Endothelial cell of umbilical vein (primary cell): ENCODE data around the gene CDC34. TPM values are rescaled to one million over a fixed set of nuclear protein-coding genes. Genes with fewer than 3 reads are reported as not detected.

ENCODE experiments used
- BruUV-seq: library from RNA; stranded (reverse); fragments of 400-500 nt; replicated peaks from 2 replicates; lab custom pipeline; 2021; lab: Mats Ljungman, UMichigan
- CTCF ChIA-PET: fragments of 300-600, 350-600 bp; sonication (Branson Sonifier 250); formaldehyde crosslinking; loops from one replicate; lab custom pipeline; 2021; ENCODE audit warnings: antibody characterized with exemption, inconsistent platforms; lab: Charles Lee
- POLR2A ChIA-PET: fragments of 300-600, 350-600 bp; sonication (Branson Sonifier 250); formaldehyde crosslinking; loops from one replicate; lab custom pipeline; 2021; ENCODE audit warnings: antibody characterized with exemption, inconsistent platforms; lab: Charles Lee
- DNase-seq: peaks from one replicate; pipeline ENCODE4 v3.0.0-alpha.2; 2011; ENCODE audit warnings: low read depth, low spot score
- FAIRE-seq: peaks from 2 replicates; lab custom pipeline; 2011; peaks lifted over from hg19 to GRCh38; lab: Jason Lieb, UNC
- H2AFZ ChIP-seq: 2 replicates; pipeline ENCODE4 v1.6.0; 2012; ENCODE audit warnings: low read depth, low read length, control low read depth, inconsistent platforms
- H3K27ac ChIP-seq: 2 replicates; pipeline ENCODE4 v1.5.1; 2011; ENCODE audit warnings: low read depth, mild to moderate bottlenecking, control low read depth, low read length, moderate library complexity; ENCODE audit not compliant: insufficient read depth
- H3K27me3 ChIP-seq, 2 experiments: 2 replicates each; pipeline versions ENCODE4 v1.6.0 to v1.6.1; 2011; ENCODE audit warnings: low read length in 2 of 2, mixed read lengths in 1 of 2; ENCODE audit not compliant: control insufficient read depth in 2 of 2, insufficient read depth in 2 of 2
- H3K36me3 ChIP-seq, 2 experiments: 2 replicates in 1 of 2; 3 replicates in 1 of 2; pipeline ENCODE4 v1.5.1; 2011; ENCODE audit warnings: low read length in 2 of 2, mild to moderate bottlenecking in 1 of 2, moderate library complexity in 1 of 2; ENCODE audit not compliant: control insufficient read depth in 2 of 2, insufficient read depth in 2 of 2; ENCODE audit errors: extremely low read depth in 1 of 2
- H3K4me1 ChIP-seq: 3 replicates; pipeline ENCODE4 v1.5.1; 2011; ENCODE audit warnings: mild to moderate bottlenecking, low read length; ENCODE audit not compliant: control insufficient read depth, insufficient read depth; ENCODE audit errors: extremely low read depth
- H3K4me2 ChIP-seq: 2 replicates; pipeline ENCODE4 v1.6.1; 2011; ENCODE audit warnings: low read length, control low read depth, mixed read lengths; ENCODE audit not compliant: insufficient read depth
- H3K4me3 ChIP-seq, 3 experiments: fragments of 200-600 bp in 1 of 3; sonication (generic), shearing (Covaris generic) in 1 of 3; replicated peaks in 1 of 3; 2 replicates each; pipeline ENCODE4 v1.5.1; 2011 to 2016; ENCODE audit warnings: control low read depth in 3 of 3, low read length in 3 of 3, mild to moderate bottlenecking in 2 of 3, inconsistent platforms in 1 of 3, low read depth in 1 of 3, moderate library complexity in 1 of 3; ENCODE audit not compliant: insufficient read depth in 1 of 3
- H3K79me2 ChIP-seq: 2 replicates; pipeline ENCODE4 v1.6.0; 2012; ENCODE audit warnings: low read length, inconsistent platforms; ENCODE audit not compliant: control insufficient read depth, insufficient read depth
- H3K9ac ChIP-seq: replicated peaks from 2 replicates; pipeline ENCODE3; 2011; ENCODE audit warnings: low read length, control low read depth; ENCODE audit not compliant: insufficient read depth; ENCODE audit errors: extremely low read depth
- H3K9me1 ChIP-seq: replicated peaks from 3 replicates; pipeline ENCODE4 v1.6.0; 2011; ENCODE audit warnings: mild to moderate bottlenecking, low read length; ENCODE audit not compliant: control insufficient read depth, insufficient read depth; ENCODE audit errors: extremely low read depth
- H3K9me3 ChIP-seq: replicated peaks from 2 replicates; pipeline ENCODE4 v1.5.1; 2012; ENCODE audit warnings: low read length, inconsistent platforms; ENCODE audit not compliant: control insufficient read depth, insufficient read depth
- H4K20me1 ChIP-seq: replicated peaks from 2 replicates; pipeline ENCODE3; 2011; ENCODE audit warnings: mild to moderate bottlenecking, low read length; ENCODE audit not compliant: control insufficient read depth, insufficient read depth; ENCODE audit errors: extremely low read depth
- CTCF ChIP-seq, 2 donors: IDR thresholded peaks; 1 replicate in 1 of 2; 2 replicates in 1 of 2; pipeline ENCODE4 v1.5.1; 2011; ENCODE audit warnings: low read length in 2 of 2, mild to moderate bottlenecking in 2 of 2, moderate library complexity in 2 of 2, control low read depth in 1 of 2, inconsistent platforms in 1 of 2, low read depth in 1 of 2; ENCODE audit not compliant: insufficient read depth in 1 of 2; ENCODE audit errors: extremely low read depth in 1 of 2
- EZH2 ChIP-seq: IDR thresholded peaks from 2 replicates; pipeline ENCODE4 v1.6.1; 2012; ENCODE audit warnings: borderline replicate concordance, low read depth, mild to moderate bottlenecking, moderate library complexity, low read length, inconsistent platforms; ENCODE audit not compliant: severe bottlenecking
- FOS ChIP-seq: IDR thresholded peaks from 2 replicates; pipeline ENCODE4 v1.6.1; 2011; ENCODE audit warnings: mild to moderate bottlenecking, low read length, moderate library complexity, borderline replicate concordance; ENCODE audit not compliant: insufficient read depth
- GATA2 ChIP-seq: IDR thresholded peaks from 2 replicates; pipeline ENCODE4 v1.7.0; 2011; ENCODE audit warnings: low read depth, mild to moderate bottlenecking, moderate library complexity, mixed read lengths, low read length; ENCODE audit not compliant: insufficient read length, insufficient read depth
- JUN ChIP-seq: IDR thresholded peaks from 2 replicates; pipeline ENCODE4 v1.6.1; 2011; ENCODE audit warnings: borderline replicate concordance, low read depth; ENCODE audit not compliant: insufficient read length, insufficient read depth
- MAX ChIP-seq: IDR thresholded peaks from 2 replicates; pipeline ENCODE4 v1.6.1; 2011; ENCODE audit not compliant: insufficient read depth, insufficient read length
- MYC ChIP-seq: IDR thresholded peaks from one replicate; pipeline ENCODE4 v1.6.1; 2011; ENCODE audit warnings: mild to moderate bottlenecking, low read depth, low read length
- POLR2A ChIP-seq: IDR thresholded peaks from 2 replicates; pipeline ENCODE4 v1.6.1; 2012; ENCODE audit warnings: low read depth, mild to moderate bottlenecking, control low read depth, low read length
- POLR2AphosphoS5 ChIP-seq: IDR thresholded peaks from 2 replicates; pipeline ENCODE4 v1.6.1; 2012; ENCODE audit warnings: low read depth, mild to moderate bottlenecking, control low read depth, low read length, moderate library complexity; ENCODE audit not compliant: insufficient read depth
- dilution Hi-C: fragments of 300-500 bp; cut with MboI; formaldehyde crosslinking; loops from one replicate; pipeline ENCODE4 v1.15.0; 2019; ENCODE audit warnings: low sequenced_read_pairs; ENCODE audit not compliant: extremely low pct_ligation_motif_present
- intact Hi-C: fragments of 100-400 bp; cut with micrococcal nuclease; formaldehyde crosslinking; loops from one replicate; pipeline ENCODE4 v1.10.0; 2022
- polyA plus RNA-seq, 4 experiments: library from polyadenylated mRNA; depleted of rRNA in 3 of 4; stranded (reverse) in 3 of 4; unstranded in 1 of 4; fragments of >200 nt; gene quantifications; 2 replicates each; pipeline versions ENCODE4 v1.2.1 to v1.2.3, GENCODE V29; 2011 to 2012; ENCODE audit warnings: missing spikeins in 1 of 4
- total RNA-seq: library from RNA; stranded (reverse); gene quantifications from 2 replicates; pipeline ENCODE4 v1.2.3, GENCODE V29; 2021

Gene CDC34
- total and polyA plus RNA-seq, 2 donors (not counting 3 experiments of a cell fraction or from before 2014, with no cell fraction given) = 90.4 to 92.9 TPM

- Histone ChIP-seq H3K27ac (no peak overlapping the region), H3K27me3 (no peaks in the 10 kb centered on the region), H4K20me1 (peaks cover 2% of the 10 kb centered on the region), H3K9ac (no peak overlapping the region), H3K4me2 (no peak overlapping the region), H3K9me3 (no peaks in the 10 kb centered on the region), H3K9me1 (no peaks in the 10 kb centered on the region), H2AFZ (no peak overlapping the region), H3K79me2 (peaks cover 26% of the 10 kb centered on the region), H3K4me3 (no peak overlapping the region), H3K4me1 (peaks cover 17% of the 10 kb centered on the region), H3K36me3 (no peaks in the 10 kb centered on the region)
- no TSS peak for BruUV-seq
- CTCF ChIA-PET = no interaction called here
- POLR2A ChIA-PET = no interaction called here
- no peak for FAIRE-seq
- intact Hi-C loops (no loop called here), dilution Hi-C loops (no loop called here)
- TF ChIP-seq JUN (no peak), MYC (no peak), MAX (no peak), CTCF (IDR thresholded peaks at IDR 0.05; ENCODE audit: extremely low read depth in 1 of 2, insufficient read depth in 1 of 2, low read depth in 1 of 2, low read length in 2 of 2) (no peak), POLR2AphosphoS5 (no peak), FOS (no peak), EZH2 (no peak), POLR2A (no peak), GATA2 (no peak)
- DNase-seq = no peak
Measured at GRCh38 chr19:570251-570686, 38.7 kb downstream of the CDC34 start.
